Measurements from ENCODE around the gene KCNJ11. TPM values are rescaled to one million over a fixed set of nuclear protein-coding genes. Genes with fewer than 3 reads are reported as not detected.

KCNJ11 gene
- total and polyA plus RNA-seq, 2 of the 4 experiments (the other 2 are of a cell fraction): not detected

DNA sequence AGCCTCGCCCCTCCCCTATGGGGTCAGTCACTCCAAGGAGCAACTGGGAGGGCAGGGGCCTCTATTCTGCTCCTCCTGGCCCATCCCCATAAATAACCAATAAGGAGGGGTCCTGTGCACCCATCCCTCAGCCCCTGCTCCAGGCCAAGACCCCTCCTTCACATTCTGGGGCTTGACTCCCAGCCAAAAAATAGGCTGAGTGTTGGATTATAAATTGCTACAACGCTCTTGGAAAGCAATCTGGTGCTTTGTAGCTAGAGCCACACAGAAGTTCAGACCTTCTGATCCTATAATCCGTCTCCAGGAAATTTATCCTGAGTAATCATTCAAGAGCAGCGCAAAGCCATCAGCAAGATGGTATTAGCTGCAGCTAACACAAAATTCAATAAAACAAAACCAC lies 45.6 kb upstream of the KCNJ11 start:
- no peak overlapping the region for H3K23ac ChIP-seq (ENCODE audit: low read depth, low read length)
- no peaks in the 10 kb centered on the region for H3K9me1 ChIP-seq (ENCODE audit: insufficient read depth, low read length)
- WGBS, 2 experiments (ENCODE audit: extremely low coverage in 2 of 2, insufficient read length in 1 of 2): no CpG with 5 or more reads among the region's 4 CpGs
- H3K4me2 ChIP-seq (ENCODE audit: low read depth, low read length): no peak overlapping the region
- H2AK5ac ChIP-seq (ENCODE audit: low read depth, low read length): no peak overlapping the region
- intact Hi-C loops (cut with micrococcal nuclease): no loop called here
- H3K4me3 ChIP-seq (ENCODE audit: insufficient read depth, low read depth, low read length): no peak overlapping the region
- no peaks in the 10 kb centered on the region for H3K9me3 ChIP-seq (ENCODE audit: control insufficient read depth, insufficient read depth, low read length)
- H3K9ac ChIP-seq (ENCODE audit: low read depth, low read length): no peak overlapping the region
- ATAC-seq (ENCODE audit: low read depth) (no peak), DNase-seq (no peak)
- H2BK15ac ChIP-seq (ENCODE audit: low read depth, low read length): no peak overlapping the region
- no peak for TF ChIP-seq POLR2A (IDR thresholded peaks at IDR 0.05; ENCODE audit: low read depth, low read length)
- TF ChIP-seq, protein P1, sequence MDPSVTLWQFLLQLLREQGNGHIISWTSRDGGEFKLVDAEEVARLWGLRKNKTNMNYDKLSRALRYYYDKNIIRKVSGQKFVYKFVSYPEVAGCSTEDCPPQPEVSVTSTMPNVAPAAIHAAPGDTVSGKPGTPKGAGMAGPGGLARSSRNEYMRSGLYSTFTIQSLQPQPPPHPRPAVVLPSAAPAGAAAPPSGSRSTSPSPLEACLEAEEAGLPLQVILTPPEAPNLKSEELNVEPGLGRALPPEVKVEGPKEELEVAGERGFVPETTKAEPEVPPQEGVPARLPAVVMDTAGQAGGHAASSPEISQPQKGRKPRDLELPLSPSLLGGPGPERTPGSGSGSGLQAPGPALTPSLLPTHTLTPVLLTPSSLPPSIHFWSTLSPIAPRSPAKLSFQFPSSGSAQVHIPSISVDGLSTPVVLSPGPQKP (IDR thresholded peaks at IDR 0.05; ENCODE audit: borderline replicate concordance, low read depth, low read length): no peak
- TF ChIP-seq RFX5 (IDR thresholded peaks at IDR 0.05; ENCODE audit: low read depth, low read length): no peak
- TF ChIP-seq, protein P2, sequence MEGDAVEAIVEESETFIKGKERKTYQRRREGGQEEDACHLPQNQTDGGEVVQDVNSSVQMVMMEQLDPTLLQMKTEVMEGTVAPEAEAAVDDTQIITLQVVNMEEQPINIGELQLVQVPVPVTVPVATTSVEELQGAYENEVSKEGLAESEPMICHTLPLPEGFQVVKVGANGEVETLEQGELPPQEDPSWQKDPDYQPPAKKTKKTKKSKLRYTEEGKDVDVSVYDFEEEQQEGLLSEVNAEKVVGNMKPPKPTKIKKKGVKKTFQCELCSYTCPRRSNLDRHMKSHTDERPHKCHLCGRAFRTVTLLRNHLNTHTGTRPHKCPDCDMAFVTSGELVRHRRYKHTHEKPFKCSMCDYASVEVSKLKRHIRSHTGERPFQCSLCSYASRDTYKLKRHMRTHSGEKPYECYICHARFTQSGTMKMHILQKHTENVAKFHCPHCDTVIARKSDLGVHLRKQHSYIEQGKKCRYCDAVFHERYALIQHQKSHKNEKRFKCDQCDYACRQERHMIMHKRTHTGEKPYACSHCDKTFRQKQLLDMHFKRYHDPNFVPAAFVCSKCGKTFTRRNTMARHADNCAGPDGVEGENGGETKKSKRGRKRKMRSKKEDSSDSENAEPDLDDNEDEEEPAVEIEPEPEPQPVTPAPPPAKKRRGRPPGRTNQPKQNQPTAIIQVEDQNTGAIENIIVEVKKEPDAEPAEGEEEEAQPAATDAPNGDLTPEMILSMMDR (conservative IDR thresholded peaks at IDR 0.05; ENCODE audit: low read depth, low read length): no peak
- no peak for TF ChIP-seq BHLHE40 (IDR thresholded peaks at IDR 0.05; ENCODE audit: low read depth, low read length)
- TF ChIP-seq MXI1 (IDR thresholded peaks at IDR 0.05; ENCODE audit: borderline replicate concordance, low read depth, low read length): no peak
- TF ChIP-seq, protein P3, sequence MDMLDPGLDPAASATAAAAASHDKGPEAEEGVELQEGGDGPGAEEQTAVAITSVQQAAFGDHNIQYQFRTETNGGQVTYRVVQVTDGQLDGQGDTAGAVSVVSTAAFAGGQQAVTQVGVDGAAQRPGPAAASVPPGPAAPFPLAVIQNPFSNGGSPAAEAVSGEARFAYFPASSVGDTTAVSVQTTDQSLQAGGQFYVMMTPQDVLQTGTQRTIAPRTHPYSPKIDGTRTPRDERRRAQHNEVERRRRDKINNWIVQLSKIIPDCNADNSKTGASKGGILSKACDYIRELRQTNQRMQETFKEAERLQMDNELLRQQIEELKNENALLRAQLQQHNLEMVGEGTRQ (IDR thresholded peaks at IDR 0.05; ENCODE audit: low read depth, low read length): no peak
- TF ChIP-seq RCOR1 (IDR thresholded peaks at IDR 0.05; ENCODE audit: insufficient replicate concordance, low read length): no peak
- no peak overlapping the region for H2BK120ac ChIP-seq (ENCODE audit: low read depth, low read length)
- BruUV-seq (replicated peaks): no TSS peak
- dilution Hi-C loops (cut with HindIII; ENCODE audit: low sequenced_read_pairs, unreplicated experiment): no loop called here
- no peak overlapping the region for H3K18ac ChIP-seq (ENCODE audit: low read depth, low read length)
- no peaks in the 10 kb centered on the region for H3K4me1 ChIP-seq (ENCODE audit: control insufficient read depth, insufficient read depth, low read length)
- H3K27ac ChIP-seq (ENCODE audit: insufficient read depth, low read length): no peak overlapping the region
- H3K56ac ChIP-seq (ENCODE audit: extremely low read depth, insufficient read depth, low read length): no peak overlapping the region
- POLR2A ChIA-PET (ENCODE audit: unreplicated experiment): no interaction called here
- H2BK5ac ChIP-seq (ENCODE audit: low read depth, low read length, poor library complexity, severe bottlenecking): no peak overlapping the region
- no peak overlapping the region for H3K14ac ChIP-seq (replicated peaks; ENCODE audit: low read depth, low read length)
- H2AFZ ChIP-seq (replicated peaks; ENCODE audit: low read length, poor library complexity): no peak overlapping the region
- no peak overlapping the region for H3K4ac ChIP-seq (ENCODE audit: low read depth, low read length)
- CTCF ChIA-PET: interaction anchor here (1.2 kb wide), 1 partner anchor 10 kb away, joined by 6 read pairs; no protein-coding TSS in a partner anchor
- no peak overlapping the region for H2AK9ac ChIP-seq (replicated peaks; ENCODE audit: low read depth, low read length, poor library complexity)
- H4K91ac ChIP-seq (ENCODE audit: insufficient read depth, low read depth, low read length): no peak overlapping the region
- no peaks in the 10 kb centered on the region for H3K36me3 ChIP-seq (ENCODE audit: control insufficient read depth, insufficient read depth, low read length)
- peaks cover 15% of the 10 kb centered on the region; the same call in 1 of the 2 replicates for H3K27me3 ChIP-seq (ENCODE audit: control insufficient read depth, insufficient read depth, low read length)
- no peaks in the 10 kb centered on the region for H3K79me1 ChIP-seq (ENCODE audit: low read depth in 1 of 2, low read length in 2 of 2)
- H2BK20ac ChIP-seq (ENCODE audit: low read depth, low read length): no peak overlapping the region
- H4K20me1 ChIP-seq (ENCODE audit: insufficient read depth, low read length): no peaks in the 10 kb centered on the region
- in situ Hi-C loops (cut with MboI; ENCODE audit: low sequenced_read_pairs): no loop called here
- no peak overlapping the region for H4K5ac ChIP-seq (ENCODE audit: low read depth, low read length)
- no peak overlapping the region for H4K8ac ChIP-seq (ENCODE audit: low read depth in 2 of 2, low read length in 2 of 2)
